ENCODE measurements around the gene TBC1D21.
A peak's percentile ranks its signal among the peaks of the same experiment; 100 is the strongest.

Gene TBC1D21

GRCh38 chr15:73891328-73892315 lies 18.3 kb downstream of the TBC1D21 start:
- no peak for TF ChIP-seq CTCF (IDR thresholded peaks at IDR 0.05)

- no peak for TF ChIP-seq CTCF (IDR thresholded peaks at IDR 0.05)
Measured at GRCh38 chr15:73892446-73893226, 19.3 kb downstream of the TBC1D21 start.

GRCh38 chr15:73894133-73894814 lies 20.9 kb downstream of the TBC1D21 start:
- no peak for TF ChIP-seq CTCF (IDR thresholded peaks at IDR 0.05)

- TF ChIP-seq CTCF (IDR thresholded peaks at IDR 0.05): peak; percentile 100
Measured at GRCh38 chr15:73897441-73898261, 24.3 kb downstream of the TBC1D21 start.

GRCh38 chr15:73899197-73900094 lies 26.1 kb downstream of the TBC1D21 start:
- TF ChIP-seq CTCF (IDR thresholded peaks at IDR 0.05): no peak

GRCh38 chr15:73900095-73900712 lies 26.8 kb downstream of the TBC1D21 start:
- no peak for TF ChIP-seq CTCF (IDR thresholded peaks at IDR 0.05)

All from LNCAP (cell line).